ENCODE measurements around the gene ATAT1. TPM values are rescaled to one million over a fixed set of nuclear protein-coding genes. Genes with fewer than 3 reads are reported as not detected.
A peak's percentile ranks its signal among the peaks of the same experiment; 100 is the strongest.

Gene ATAT1
- total and polyA plus RNA-seq, 2 of the 13 experiments (the other 11 are each of a cell fraction or from before 2014, with no cell fraction given): 9.2 to 23.6 TPM

GRCh38 chr6:30654798-30655742 lies 28.4 kb downstream of the ATAT1 start (continued):
- TF ChIP-seq, protein P1, sequence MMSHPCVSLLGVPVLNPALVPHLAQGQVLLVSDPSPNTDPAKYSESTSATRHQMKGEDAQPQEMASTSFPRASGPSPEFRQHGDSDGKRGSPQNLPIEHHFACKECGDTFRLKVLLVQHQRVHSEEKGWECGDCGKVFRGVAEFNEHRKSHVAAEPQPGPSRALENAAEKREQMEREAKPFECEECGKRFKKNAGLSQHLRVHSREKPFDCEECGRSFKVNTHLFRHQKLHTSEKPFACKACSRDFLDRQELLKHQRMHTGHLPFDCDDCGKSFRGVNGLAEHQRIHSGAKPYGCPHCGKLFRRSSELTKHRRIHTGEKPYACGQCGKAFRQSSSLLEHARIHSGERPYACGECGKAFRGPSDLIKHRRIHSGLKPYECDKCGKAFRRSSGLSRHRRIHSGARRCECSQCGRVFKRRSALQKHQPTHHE (CRISPR knock-in tag; IDR thresholded peaks at IDR 0.05; ENCODE audit: borderline replicate concordance): no peak
- TF ChIP-seq AGO2 (optimal IDR thresholded peaks at IDR 0.05; ENCODE audit: low read depth, low read length): no peak
- no peak for TF ChIP-seq ZNF138 (CRISPR knock-in tag; IDR thresholded peaks at IDR 0.05; ENCODE audit: low read depth)
- TF ChIP-seq ZNF569 (CRISPR knock-in tag; IDR thresholded peaks at IDR 0.05; ENCODE audit: borderline replicate concordance): no peak
- TF ChIP-seq HCFC1 (IDR thresholded peaks at IDR 0.05; ENCODE audit: low read depth, low read length): no peak
- TF ChIP-seq ZNF564 (CRISPR knock-in tag; IDR thresholded peaks at IDR 0.05): no peak; the same call in 1 of the 2 replicates
- TF ChIP-seq, protein P2, sequence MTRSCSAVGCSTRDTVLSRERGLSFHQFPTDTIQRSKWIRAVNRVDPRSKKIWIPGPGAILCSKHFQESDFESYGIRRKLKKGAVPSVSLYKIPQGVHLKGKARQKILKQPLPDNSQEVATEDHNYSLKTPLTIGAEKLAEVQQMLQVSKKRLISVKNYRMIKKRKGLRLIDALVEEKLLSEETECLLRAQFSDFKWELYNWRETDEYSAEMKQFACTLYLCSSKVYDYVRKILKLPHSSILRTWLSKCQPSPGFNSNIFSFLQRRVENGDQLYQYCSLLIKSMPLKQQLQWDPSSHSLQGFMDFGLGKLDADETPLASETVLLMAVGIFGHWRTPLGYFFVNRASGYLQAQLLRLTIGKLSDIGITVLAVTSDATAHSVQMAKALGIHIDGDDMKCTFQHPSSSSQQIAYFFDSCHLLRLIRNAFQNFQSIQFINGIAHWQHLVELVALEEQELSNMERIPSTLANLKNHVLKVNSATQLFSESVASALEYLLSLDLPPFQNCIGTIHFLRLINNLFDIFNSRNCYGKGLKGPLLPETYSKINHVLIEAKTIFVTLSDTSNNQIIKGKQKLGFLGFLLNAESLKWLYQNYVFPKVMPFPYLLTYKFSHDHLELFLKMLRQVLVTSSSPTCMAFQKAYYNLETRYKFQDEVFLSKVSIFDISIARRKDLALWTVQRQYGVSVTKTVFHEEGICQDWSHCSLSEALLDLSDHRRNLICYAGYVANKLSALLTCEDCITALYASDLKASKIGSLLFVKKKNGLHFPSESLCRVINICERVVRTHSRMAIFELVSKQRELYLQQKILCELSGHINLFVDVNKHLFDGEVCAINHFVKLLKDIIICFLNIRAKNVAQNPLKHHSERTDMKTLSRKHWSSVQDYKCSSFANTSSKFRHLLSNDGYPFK (CRISPR knock-in tag; IDR thresholded peaks at IDR 0.05; ENCODE audit: borderline replicate concordance): peak; percentile 75; the same call in 1 of the 2 replicates
- TF ChIP-seq, protein P3, sequence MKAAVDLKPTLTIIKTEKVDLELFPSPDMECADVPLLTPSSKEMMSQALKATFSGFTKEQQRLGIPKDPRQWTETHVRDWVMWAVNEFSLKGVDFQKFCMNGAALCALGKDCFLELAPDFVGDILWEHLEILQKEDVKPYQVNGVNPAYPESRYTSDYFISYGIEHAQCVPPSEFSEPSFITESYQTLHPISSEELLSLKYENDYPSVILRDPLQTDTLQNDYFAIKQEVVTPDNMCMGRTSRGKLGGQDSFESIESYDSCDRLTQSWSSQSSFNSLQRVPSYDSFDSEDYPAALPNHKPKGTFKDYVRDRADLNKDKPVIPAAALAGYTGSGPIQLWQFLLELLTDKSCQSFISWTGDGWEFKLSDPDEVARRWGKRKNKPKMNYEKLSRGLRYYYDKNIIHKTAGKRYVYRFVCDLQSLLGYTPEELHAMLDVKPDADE (CRISPR knock-in tag; IDR thresholded peaks at IDR 0.05): no peak
- 0 out of 2 replicates have a peak, but pooled peaks have one; percentile 48 for TF ChIP-seq ZNF780A (CRISPR knock-in tag; IDR thresholded peaks at IDR 0.05)
- TF ChIP-seq ZNF720 (CRISPR knock-in tag; IDR thresholded peaks at IDR 0.05): no peak
- TF ChIP-seq ZNF775 (CRISPR knock-in tag; IDR thresholded peaks at IDR 0.05; ENCODE audit: borderline replicate concordance): peak; percentile 77; the same call in 1 of the 2 replicates
- TF ChIP-seq, protein P4, sequence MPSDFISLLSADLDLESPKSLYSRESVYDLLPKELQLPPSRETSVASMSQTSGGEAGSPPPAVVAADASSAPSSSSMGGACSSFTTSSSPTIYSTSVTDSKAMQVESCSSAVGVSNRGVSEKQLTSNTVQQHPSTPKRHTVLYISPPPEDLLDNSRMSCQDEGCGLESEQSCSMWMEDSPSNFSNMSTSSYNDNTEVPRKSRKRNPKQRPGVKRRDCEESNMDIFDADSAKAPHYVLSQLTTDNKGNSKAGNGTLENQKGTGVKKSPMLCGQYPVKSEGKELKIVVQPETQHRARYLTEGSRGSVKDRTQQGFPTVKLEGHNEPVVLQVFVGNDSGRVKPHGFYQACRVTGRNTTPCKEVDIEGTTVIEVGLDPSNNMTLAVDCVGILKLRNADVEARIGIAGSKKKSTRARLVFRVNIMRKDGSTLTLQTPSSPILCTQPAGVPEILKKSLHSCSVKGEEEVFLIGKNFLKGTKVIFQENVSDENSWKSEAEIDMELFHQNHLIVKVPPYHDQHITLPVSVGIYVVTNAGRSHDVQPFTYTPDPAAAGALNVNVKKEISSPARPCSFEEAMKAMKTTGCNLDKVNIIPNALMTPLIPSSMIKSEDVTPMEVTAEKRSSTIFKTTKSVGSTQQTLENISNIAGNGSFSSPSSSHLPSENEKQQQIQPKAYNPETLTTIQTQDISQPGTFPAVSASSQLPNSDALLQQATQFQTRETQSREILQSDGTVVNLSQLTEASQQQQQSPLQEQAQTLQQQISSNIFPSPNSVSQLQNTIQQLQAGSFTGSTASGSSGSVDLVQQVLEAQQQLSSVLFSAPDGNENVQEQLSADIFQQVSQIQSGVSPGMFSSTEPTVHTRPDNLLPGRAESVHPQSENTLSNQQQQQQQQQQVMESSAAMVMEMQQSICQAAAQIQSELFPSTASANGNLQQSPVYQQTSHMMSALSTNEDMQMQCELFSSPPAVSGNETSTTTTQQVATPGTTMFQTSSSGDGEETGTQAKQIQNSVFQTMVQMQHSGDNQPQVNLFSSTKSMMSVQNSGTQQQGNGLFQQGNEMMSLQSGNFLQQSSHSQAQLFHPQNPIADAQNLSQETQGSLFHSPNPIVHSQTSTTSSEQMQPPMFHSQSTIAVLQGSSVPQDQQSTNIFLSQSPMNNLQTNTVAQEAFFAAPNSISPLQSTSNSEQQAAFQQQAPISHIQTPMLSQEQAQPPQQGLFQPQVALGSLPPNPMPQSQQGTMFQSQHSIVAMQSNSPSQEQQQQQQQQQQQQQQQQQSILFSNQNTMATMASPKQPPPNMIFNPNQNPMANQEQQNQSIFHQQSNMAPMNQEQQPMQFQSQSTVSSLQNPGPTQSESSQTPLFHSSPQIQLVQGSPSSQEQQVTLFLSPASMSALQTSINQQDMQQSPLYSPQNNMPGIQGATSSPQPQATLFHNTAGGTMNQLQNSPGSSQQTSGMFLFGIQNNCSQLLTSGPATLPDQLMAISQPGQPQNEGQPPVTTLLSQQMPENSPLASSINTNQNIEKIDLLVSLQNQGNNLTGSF (CRISPR knock-in tag; IDR thresholded peaks at IDR 0.05): no peak
- TF ChIP-seq RBM39 (IDR thresholded peaks at IDR 0.05; ENCODE audit: low read depth, low read length, poor library complexity, severe bottlenecking): no peak
- peak; percentile 93; the same call in 1 of the 2 replicates for TF ChIP-seq ZNF292 (CRISPR knock-in tag; IDR thresholded peaks at IDR 0.05; ENCODE audit: borderline replicate concordance, low read depth)
- peak; percentile 71 for TF ChIP-seq JUND (CRISPR knock-in tag; IDR thresholded peaks at IDR 0.05)
- TF ChIP-seq CBFB (CRISPR knock-in tag; IDR thresholded peaks at IDR 0.05): 0 out of 2 replicates have a peak, but pooled peaks have one; percentile 36
- TF ChIP-seq KMT2A (CRISPR knock-in tag; IDR thresholded peaks at IDR 0.05): no peak
